Upper lobe of left lung (tissue), 4 donors: ENCODE data around the gene DYNC2LI1.

Experiments
- POLR2A ChIP-seq, 4 donors: fragments of 450-650 bp; IDR thresholded peaks; one replicate each; pipeline ENCODE4 v1.5.1; 2016 to 2017; ENCODE audit warnings: antibody characterized with exemption in 4 of 4, mild to moderate bottlenecking in 2 of 4
- TF ChIP-seq, protein P1 (sequence below), 6 experiments: fragments of 450-650 bp in 4 of 6; fragments of 200-600 bp in 2 of 6; sonication (generic) in 2 of 6; IDR thresholded peaks; one replicate each; pipeline ENCODE4 v1.5.1; 2016 to 2019; ENCODE audit warnings: antibody characterized with exemption in 6 of 6

DNA sequence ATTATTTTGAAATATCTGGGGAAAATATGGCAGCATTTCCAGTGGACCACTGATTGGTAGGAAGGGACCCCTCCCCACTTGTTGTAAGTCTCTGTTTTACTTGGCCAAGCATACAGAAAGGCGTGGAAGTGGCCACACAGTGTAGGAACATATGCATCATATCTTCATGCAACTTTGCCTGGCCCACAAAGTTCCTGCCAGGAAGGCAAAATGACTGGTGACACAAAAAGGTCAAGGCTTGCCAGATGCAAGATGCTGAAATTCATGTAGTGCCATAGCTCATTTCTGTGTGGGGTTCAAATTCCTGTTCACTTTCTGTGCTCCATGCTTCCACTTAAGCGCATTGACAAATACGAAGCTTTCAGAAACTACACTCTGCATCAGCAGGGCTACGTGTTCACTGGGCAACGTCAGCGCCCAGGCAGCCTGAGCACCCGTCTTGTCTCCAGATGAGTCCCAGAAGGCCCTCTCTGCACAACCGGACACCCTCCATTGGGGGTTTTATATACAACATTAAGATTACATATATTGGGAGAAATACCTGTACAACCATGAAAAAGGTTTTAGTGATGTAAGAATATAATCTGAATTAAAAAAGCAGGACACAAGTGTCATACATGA is 3.6 kb downstream of the DYNC2LI1 start:
- TF ChIP-seq, protein P1, sequence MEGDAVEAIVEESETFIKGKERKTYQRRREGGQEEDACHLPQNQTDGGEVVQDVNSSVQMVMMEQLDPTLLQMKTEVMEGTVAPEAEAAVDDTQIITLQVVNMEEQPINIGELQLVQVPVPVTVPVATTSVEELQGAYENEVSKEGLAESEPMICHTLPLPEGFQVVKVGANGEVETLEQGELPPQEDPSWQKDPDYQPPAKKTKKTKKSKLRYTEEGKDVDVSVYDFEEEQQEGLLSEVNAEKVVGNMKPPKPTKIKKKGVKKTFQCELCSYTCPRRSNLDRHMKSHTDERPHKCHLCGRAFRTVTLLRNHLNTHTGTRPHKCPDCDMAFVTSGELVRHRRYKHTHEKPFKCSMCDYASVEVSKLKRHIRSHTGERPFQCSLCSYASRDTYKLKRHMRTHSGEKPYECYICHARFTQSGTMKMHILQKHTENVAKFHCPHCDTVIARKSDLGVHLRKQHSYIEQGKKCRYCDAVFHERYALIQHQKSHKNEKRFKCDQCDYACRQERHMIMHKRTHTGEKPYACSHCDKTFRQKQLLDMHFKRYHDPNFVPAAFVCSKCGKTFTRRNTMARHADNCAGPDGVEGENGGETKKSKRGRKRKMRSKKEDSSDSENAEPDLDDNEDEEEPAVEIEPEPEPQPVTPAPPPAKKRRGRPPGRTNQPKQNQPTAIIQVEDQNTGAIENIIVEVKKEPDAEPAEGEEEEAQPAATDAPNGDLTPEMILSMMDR (IDR thresholded peaks at IDR 0.05) = no peak
- TF ChIP-seq POLR2A (IDR thresholded peaks at IDR 0.05) = no peak
